Spleen (tissue), 11 donors: ENCODE measurements around the gene SMYD2. TPM values are rescaled to one million over a fixed set of nuclear protein-coding genes. Genes with fewer than 3 reads are reported as not detected.

Source experiments
- DNase-seq: peaks from one replicate; pipeline ENCODE4 v3.0.0-alpha.2; 2020
- H3K27ac ChIP-seq, 8 donors: fragments of 200-600 bp; sonication (generic) in 7 of 8; 1 replicate in 4 of 8; 2 replicates in 4 of 8; pipeline versions ENCODE4 v1.5.0 to v1.8.0; 2016 to 2021; ENCODE audit warnings: inconsistent platforms in 4 of 8, mild to moderate bottlenecking in 4 of 8, moderate library complexity in 1 of 8
- H3K27me3 ChIP-seq, 7 donors: fragments of 200-600 bp; sonication (generic) in 6 of 7; replicated peaks in 1 of 7; 1 replicate in 4 of 7; 2 replicates in 3 of 7; pipeline versions ENCODE4 v1.5.0 to v1.8.0; 2016 to 2021; ENCODE audit warnings: inconsistent platforms in 3 of 7, mild to moderate bottlenecking in 1 of 7
- H3K36me3 ChIP-seq, 6 donors: fragments of 200-600 bp; sonication (generic) in 5 of 6; 1 replicate in 4 of 6; 2 replicates in 2 of 6; pipeline versions ENCODE4 v1.5.0 to v1.8.0; 2016 to 2021; ENCODE audit warnings: inconsistent platforms in 2 of 6
- H3K4me1 ChIP-seq, 6 donors: fragments of 200-600 bp; sonication (generic) in 5 of 6; 1 replicate in 3 of 6; 2 replicates in 3 of 6; pipeline versions ENCODE4 v1.5.0 to v1.8.0; 2016 to 2021; ENCODE audit warnings: inconsistent platforms in 3 of 6
- H3K4me3 ChIP-seq, 8 donors: fragments of 200-600 bp; sonication (generic) in 7 of 8; 1 replicate in 4 of 8; 2 replicates in 4 of 8; pipeline versions ENCODE4 v1.5.0 to v1.8.0; 2016 to 2021; ENCODE audit warnings: inconsistent platforms in 4 of 8, mild to moderate bottlenecking in 4 of 8, moderate library complexity in 2 of 8
- H3K9me3 ChIP-seq, 8 donors: fragments of 200-600 bp; sonication (generic) in 7 of 8; 1 replicate in 4 of 8; 2 replicates in 4 of 8; pipeline versions ENCODE4 v1.5.0 to v1.8.0; 2016 to 2021; ENCODE audit warnings: inconsistent platforms in 4 of 8
- POLR2A ChIP-seq, 3 donors: fragments of 450-650 bp; IDR thresholded peaks; one replicate each; pipeline ENCODE4 v1.5.1; 2017; ENCODE audit warnings: antibody characterized with exemption in 3 of 3, mild to moderate bottlenecking in 1 of 3
- POLR2AphosphoS5 ChIP-seq, 3 donors: sonication (generic); formaldehyde crosslinking; IDR thresholded peaks; one replicate each; pipeline ENCODE4 v1.5.1; 2017; ENCODE audit warnings: antibody characterized with exemption in 3 of 3
- WGBS, 5 donors: extraction: QIAGEN DNeasy Blood & Tissue Kit in 3 of 5; methylation state at CpG; one replicate each; pipeline versions ENCODE4 v1.1.5 to v1.1.7; 2013 to 2018; 5-methylcytosine and 5-hydroxymethylcytosine counted together
- intact Hi-C: fragments of 100-400 bp; cut with DNase I; formaldehyde crosslinking; loops from one replicate; pipeline ENCODE4 v1.15.0; 2023; ENCODE audit warnings: low total_unique reads
- polyA plus RNA-seq, 3 donors: library from polyadenylated mRNA; stranded (reverse); fragments of 200-250 nt; gene quantifications; one replicate each; pipeline ENCODE4 v1.2.1, GENCODE V29; 2013
- total RNA-seq, 7 donors: library from RNA; depleted of rRNA in 3 of 7; stranded (reverse); fragments of >200 nt in 3 of 7; fragmentation: NEBNext Ultra II Directional in 4 of 7; extraction: Animal tissue kit (Norgen Biotek cat#: 25700) in 4 of 7; gene quantifications; one replicate each; pipeline versions ENCODE4 v1.1.0 to v1.2.1, GENCODE V29; 2016 to 2021
- TF ChIP-seq, protein P1 (sequence below), 11 experiments: fragments of 200-600 bp in 7 of 11; fragments of 450-650 bp in 4 of 11; sonication (generic) in 4 of 11; IDR thresholded peaks in 8 of 11; conservative IDR thresholded peaks in 3 of 11; 1 replicate in 7 of 11; 2 replicates in 4 of 11; pipeline versions ENCODE4 v1.4.0 to v1.8.0; 2016 to 2021; ENCODE audit warnings: antibody characterized with exemption in 11 of 11, inconsistent platforms in 4 of 11, mild to moderate bottlenecking in 1 of 11
- donor health status: healthy with polysubstance abuse.
- donor health status: DM: no; HTN: no; CAD: no; lungs with moderate emphysema.
- donor health status: DM: no; HTN: no; CAD: no.
- donor health status: Bipolar disorder and iron deficiency.
- donor health status: healthy.
- donor health status: DM: no; HTN: no; CAD: no.
- donor health status: DM: yes; HTN: yes; CAD: no.

The SMYD2 gene
- total and polyA plus RNA-seq, 10 donors, result 23.5 to 39.7 (median 32.1) TPM

DNA sequence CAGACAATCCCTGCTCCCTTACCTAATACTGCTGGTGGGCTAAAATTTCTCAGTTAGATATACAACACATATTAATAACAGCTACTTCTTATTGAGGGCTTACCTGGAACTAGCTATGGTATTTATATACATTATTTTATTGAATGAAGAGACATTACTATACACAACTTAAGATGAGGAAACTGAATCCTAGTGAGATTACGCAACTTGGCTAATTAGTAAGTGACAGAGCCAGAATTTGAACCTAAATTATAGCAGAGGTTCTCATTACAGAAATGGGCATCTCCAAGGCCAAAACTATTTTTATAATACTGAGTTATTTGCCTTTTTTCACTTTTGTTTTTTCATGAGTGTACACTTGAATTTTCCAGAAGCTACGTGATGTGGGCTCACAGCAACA lies 44.5 kb upstream of the SMYD2 start:
- WGBS, 5 donors, result 38 to 66% (median 44%) methylated on average over 2 of the region's 2 CpGs
- no peak for TF ChIP-seq POLR2AphosphoS5 (IDR thresholded peaks at IDR 0.05)
- Histone ChIP-seq H3K4me1 (no peaks in the 10 kb centered on the region), H3K27me3 (no peaks in the 10 kb centered on the region), H3K4me3 (no peak overlapping the region), H3K27ac (no peak overlapping the region), H3K36me3 (no peaks in the 10 kb centered on the region), H3K9me3 (no peaks in the 10 kb centered on the region)
- no peak for DNase-seq
- intact Hi-C loops, result no loop called here

DNA sequence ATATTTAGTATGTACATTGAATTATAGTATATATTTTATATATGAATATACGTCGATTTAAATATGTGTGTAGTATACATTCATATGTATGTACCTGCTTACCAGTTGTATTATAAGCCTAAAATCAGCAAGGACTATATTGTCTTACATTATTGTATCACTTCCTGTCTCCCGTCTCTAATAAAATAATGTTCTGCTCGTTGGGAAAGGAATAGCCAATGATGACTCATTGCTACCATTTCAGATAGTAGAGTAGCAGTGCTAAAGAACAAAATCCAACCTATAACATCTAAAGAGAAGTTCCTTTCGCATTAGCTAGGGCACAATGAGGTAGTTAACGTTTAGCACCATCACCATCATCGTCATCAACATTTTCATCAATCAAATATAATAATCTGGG lies 39.9 kb upstream of the SMYD2 start:
- Histone ChIP-seq H3K27me3 (peaks cover 0 to 4% (median 0%) of the 10 kb centered on the region in 7 donors), H3K27ac (no peak overlapping the region), H3K4me1 (no peaks in the 10 kb centered on the region), H3K4me3 (no peak overlapping the region), H3K36me3 (no peaks in the 10 kb centered on the region), H3K9me3 (no peaks in the 10 kb centered on the region)
- intact Hi-C loops, result no loop called here
- DNase-seq, result no peak
- 75 to 89% (median 79%) methylated on average over 7 of the region's 7 CpGs for WGBS, 5 donors
- TF ChIP-seq POLR2AphosphoS5 (IDR thresholded peaks at IDR 0.05) (no peak), POLR2A (IDR thresholded peaks at IDR 0.05) (no peak)
- TF ChIP-seq, protein P1, sequence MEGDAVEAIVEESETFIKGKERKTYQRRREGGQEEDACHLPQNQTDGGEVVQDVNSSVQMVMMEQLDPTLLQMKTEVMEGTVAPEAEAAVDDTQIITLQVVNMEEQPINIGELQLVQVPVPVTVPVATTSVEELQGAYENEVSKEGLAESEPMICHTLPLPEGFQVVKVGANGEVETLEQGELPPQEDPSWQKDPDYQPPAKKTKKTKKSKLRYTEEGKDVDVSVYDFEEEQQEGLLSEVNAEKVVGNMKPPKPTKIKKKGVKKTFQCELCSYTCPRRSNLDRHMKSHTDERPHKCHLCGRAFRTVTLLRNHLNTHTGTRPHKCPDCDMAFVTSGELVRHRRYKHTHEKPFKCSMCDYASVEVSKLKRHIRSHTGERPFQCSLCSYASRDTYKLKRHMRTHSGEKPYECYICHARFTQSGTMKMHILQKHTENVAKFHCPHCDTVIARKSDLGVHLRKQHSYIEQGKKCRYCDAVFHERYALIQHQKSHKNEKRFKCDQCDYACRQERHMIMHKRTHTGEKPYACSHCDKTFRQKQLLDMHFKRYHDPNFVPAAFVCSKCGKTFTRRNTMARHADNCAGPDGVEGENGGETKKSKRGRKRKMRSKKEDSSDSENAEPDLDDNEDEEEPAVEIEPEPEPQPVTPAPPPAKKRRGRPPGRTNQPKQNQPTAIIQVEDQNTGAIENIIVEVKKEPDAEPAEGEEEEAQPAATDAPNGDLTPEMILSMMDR (IDR thresholded peaks at IDR 0.05 in 8 of 11, conservative IDR thresholded peaks at IDR 0.05 in 3 of 11), result no peak

DNA sequence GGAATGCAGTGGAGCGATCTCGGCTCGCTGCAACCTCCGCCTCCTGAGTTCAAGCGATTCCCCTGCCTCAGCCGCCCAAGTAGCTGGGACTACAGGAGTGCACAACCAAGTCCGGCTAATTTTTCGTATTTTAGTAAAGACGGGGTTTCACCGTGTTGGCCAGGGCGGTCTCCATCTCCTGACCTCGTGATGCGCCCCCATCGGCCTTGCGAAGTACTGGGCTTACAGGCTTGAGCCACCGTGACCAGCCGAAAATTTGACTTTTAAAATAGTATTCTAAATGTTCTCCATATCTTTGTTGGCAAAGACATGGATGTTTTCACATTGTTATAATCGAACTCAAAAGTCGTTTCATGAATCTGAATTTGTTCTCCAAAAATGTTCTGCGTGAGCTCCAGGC lies 36.7 kb upstream of the SMYD2 start:
- H3K27ac ChIP-seq, result no peak overlapping the region
- no peaks in the 10 kb centered on the region for H3K36me3 ChIP-seq
- no peak overlapping the region for H3K4me3 ChIP-seq
- TF ChIP-seq, protein P1 (IDR thresholded peaks at IDR 0.05 in 8 of 11, conservative IDR thresholded peaks at IDR 0.05 in 3 of 11), result no peak
- no peak for TF ChIP-seq POLR2AphosphoS5 (IDR thresholded peaks at IDR 0.05)
- TF ChIP-seq POLR2A (IDR thresholded peaks at IDR 0.05), result no peak
- no peak for DNase-seq
- no peaks in the 10 kb centered on the region for H3K9me3 ChIP-seq
- H3K4me1 ChIP-seq, result no peaks in the 10 kb centered on the region
- intact Hi-C loops, result no loop called here
- peaks cover 0 to 6% (median 0%) of the 10 kb centered on the region in 7 donors for H3K27me3 ChIP-seq
- WGBS, 5 donors, result 90 to 96% (median 94%) methylated on average over 20 of the region's 20 CpGs

DNA sequence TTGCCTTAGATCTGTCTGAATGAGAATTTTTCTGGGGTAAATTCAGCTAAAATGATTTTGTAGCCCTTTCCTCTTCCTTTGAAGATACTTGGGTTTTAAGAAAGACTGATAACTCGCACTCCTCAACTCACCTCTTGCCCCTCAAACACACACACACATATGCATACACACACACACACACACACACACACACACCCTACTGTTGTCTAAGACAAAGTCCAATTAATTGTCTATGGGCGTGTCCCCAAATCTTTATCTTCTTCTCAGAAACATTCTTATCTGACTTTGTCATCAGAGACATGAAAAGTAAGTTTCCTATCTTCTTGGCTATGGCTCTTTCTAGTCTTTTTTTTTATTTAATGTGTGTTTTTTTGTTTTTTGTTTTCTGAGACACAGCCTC lies 36.1 kb upstream of the SMYD2 start:
- intact Hi-C loops, result no loop called here
- 73 to 90% (median 86%) methylated on average over 2 of the region's 2 CpGs for WGBS, 5 donors
- Histone ChIP-seq H3K9me3 (no peaks in the 10 kb centered on the region), H3K36me3 (no peaks in the 10 kb centered on the region), H3K27ac (no peak overlapping the region), H3K4me3 (no peak overlapping the region), H3K4me1 (no peaks in the 10 kb centered on the region), H3K27me3 (peaks cover 0 to 6% (median 0%) of the 10 kb centered on the region in 7 donors)
- DNase-seq, result no peak
- TF ChIP-seq POLR2A (IDR thresholded peaks at IDR 0.05), result no peak
- TF ChIP-seq, protein P1 (IDR thresholded peaks at IDR 0.05 in 8 of 11, conservative IDR thresholded peaks at IDR 0.05 in 3 of 11), result no peak
- no peak for TF ChIP-seq POLR2AphosphoS5 (IDR thresholded peaks at IDR 0.05)

DNA sequence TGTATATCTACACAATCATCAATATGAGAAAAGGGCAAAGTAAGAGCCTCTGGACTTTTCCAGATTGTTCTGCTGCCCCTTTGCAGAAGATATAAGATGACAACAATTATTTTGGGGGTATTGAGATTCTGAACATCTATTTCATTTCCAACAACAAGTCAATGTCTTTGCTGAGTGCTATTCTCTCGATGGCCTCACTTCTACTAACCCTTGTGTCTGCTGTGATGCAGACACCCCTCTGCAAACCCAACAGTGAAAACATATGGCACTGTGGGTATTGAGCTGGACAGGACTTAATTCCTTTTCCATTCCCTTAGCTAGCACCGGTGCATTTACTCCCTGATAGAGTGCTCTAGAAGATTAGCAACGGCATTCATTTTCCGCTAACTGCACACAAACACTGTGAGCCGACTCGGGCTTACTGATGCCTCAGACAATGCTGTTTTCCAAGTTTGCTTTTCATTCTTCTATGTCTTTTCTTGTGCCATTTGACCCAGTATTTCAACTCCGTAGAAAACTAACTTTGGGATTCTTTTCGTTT lies 33.4 kb upstream of the SMYD2 start:
- DNase-seq, result no peak
- intact Hi-C loops, result no loop called here
- no peak for TF ChIP-seq POLR2AphosphoS5 (IDR thresholded peaks at IDR 0.05)
- no peak for TF ChIP-seq POLR2A (IDR thresholded peaks at IDR 0.05)
- TF ChIP-seq, protein P1 (IDR thresholded peaks at IDR 0.05 in 8 of 11, conservative IDR thresholded peaks at IDR 0.05 in 3 of 11), result no peak
- Histone ChIP-seq H3K27ac (no peak overlapping the region), H3K27me3 (peaks cover 0 to 6% (median 0%) of the 10 kb centered on the region in 7 donors), H3K9me3 (no peaks in the 10 kb centered on the region), H3K36me3 (no peaks in the 10 kb centered on the region), H3K4me1 (no peaks in the 10 kb centered on the region), H3K4me3 (no peak overlapping the region)
- WGBS, 5 donors, result 87 to 94% (median 90%) methylated on average over 8 of the region's 8 CpGs
